Pancreas (tissue), 10 donors: ENCODE results near the gene P2RY11. TPM values are rescaled to one million over a fixed set of nuclear protein-coding genes. Genes with fewer than 3 reads are reported as not detected.
A peak's percentile ranks its signal among the peaks of the same experiment; 100 is the strongest.

Source experiments
- ATAC-seq, 4 donors: fragments of 200-7000 bp; cut with Tn5 transposase; one replicate each; pipeline versions ENCODE4 v1.8.0 to v1.9.1; 2020; ENCODE audit warnings: mild to moderate bottlenecking in 4 of 4, moderate library complexity in 4 of 4
- DNase-seq, 6 donors: peaks; one replicate each; pipeline ENCODE4 v3.0.0-alpha.2; 2020
- FAIRE-seq: peaks from 2 replicates; lab custom pipeline; 2012; peaks lifted over from hg19 to GRCh38; lab: Jason Lieb, UNC
- H3K27ac ChIP-seq, 4 donors: fragments of 200-600 bp; sonication (generic); 1 replicate in 3 of 4; 2 replicates in 1 of 4; pipeline versions ENCODE4 v1.5.0 to v1.8.0; 2020
- H3K27me3 ChIP-seq, 4 donors: fragments of 200-600 bp; one replicate each; pipeline ENCODE4 v1.8.0; 2021
- H3K36me3 ChIP-seq, 3 donors: fragments of 200-600 bp; sonication (generic) in 1 of 3; one replicate each; pipeline versions ENCODE4 v1.5.0 to v1.8.0; 2020 to 2021
- H3K4me1 ChIP-seq, 3 donors: fragments of 200-600 bp; one replicate each; pipeline ENCODE4 v1.8.0; 2021
- H3K4me3 ChIP-seq, 4 donors: fragments of 200-600 bp; sonication (generic) in 2 of 4; one replicate each; pipeline versions ENCODE4 v1.5.0 to v1.8.0; 2020 to 2021
- H3K9me3 ChIP-seq, 4 donors: fragments of 200-600 bp; one replicate each; pipeline ENCODE4 v1.8.0; 2021
- WGBS, 2 donors: extraction: QIAGEN DNeasy Blood & Tissue Kit; methylation state at CpG; one replicate each; pipeline ENCODE4 v1.1.7; 2013; 5-methylcytosine and 5-hydroxymethylcytosine counted together
- intact Hi-C, 3 donors: fragments of 100-400 bp; cut with DNase I; formaldehyde crosslinking; loops; one replicate each; pipeline versions ENCODE4 v1.11.1 to v1.14.2; 2022
- polyA plus RNA-seq, 2 donors: library from polyadenylated mRNA; stranded (reverse); fragments of 200-250 nt; gene quantifications; one replicate each; pipeline ENCODE4 v1.2.3, GENCODE V29; 2013
- total RNA-seq, 6 donors: library from RNA; stranded (reverse); fragmentation: NEBNext Ultra II Directional in 4 of 6; extraction: Animal tissue kit (Norgen Biotek cat#: 25700) in 4 of 6; gene quantifications; one replicate each; pipeline versions ENCODE4 v1.2.1 to v1.2.4, GENCODE V29; 2021 to 2023
- TF ChIP-seq, protein P1 (sequence below), 4 donors: fragments of 200-600 bp; sonication (generic) in 3 of 4; IDR thresholded peaks; one replicate each; pipeline versions ENCODE4 v1.5.0 to v1.8.0; 2021; ENCODE audit warnings: antibody characterized with exemption in 4 of 4
- donor health status: healthy with polysubstance abuse.
- donor health status: DM: no; HTN: no; CAD: no; lungs with moderate emphysema.
- donor health status: DM: no; HTN: no; CAD: no.
- donor health status: control.
- donor health status: control.
- donor health status: Bipolar disorder and iron deficiency.
- donor health status: DM: yes; HTN: yes; CAD: no.
- donor health status: DM: no; HTN: no; CAD: no.
- donor health status: DM: no; HTN: no; CAD: no.
- donor health status: DM: yes; HTN: yes; CAD: no.

The P2RY11 gene
- total and polyA plus RNA-seq, 8 donors: 2.5 to 17.4 (median 7.1) TPM

DNA sequence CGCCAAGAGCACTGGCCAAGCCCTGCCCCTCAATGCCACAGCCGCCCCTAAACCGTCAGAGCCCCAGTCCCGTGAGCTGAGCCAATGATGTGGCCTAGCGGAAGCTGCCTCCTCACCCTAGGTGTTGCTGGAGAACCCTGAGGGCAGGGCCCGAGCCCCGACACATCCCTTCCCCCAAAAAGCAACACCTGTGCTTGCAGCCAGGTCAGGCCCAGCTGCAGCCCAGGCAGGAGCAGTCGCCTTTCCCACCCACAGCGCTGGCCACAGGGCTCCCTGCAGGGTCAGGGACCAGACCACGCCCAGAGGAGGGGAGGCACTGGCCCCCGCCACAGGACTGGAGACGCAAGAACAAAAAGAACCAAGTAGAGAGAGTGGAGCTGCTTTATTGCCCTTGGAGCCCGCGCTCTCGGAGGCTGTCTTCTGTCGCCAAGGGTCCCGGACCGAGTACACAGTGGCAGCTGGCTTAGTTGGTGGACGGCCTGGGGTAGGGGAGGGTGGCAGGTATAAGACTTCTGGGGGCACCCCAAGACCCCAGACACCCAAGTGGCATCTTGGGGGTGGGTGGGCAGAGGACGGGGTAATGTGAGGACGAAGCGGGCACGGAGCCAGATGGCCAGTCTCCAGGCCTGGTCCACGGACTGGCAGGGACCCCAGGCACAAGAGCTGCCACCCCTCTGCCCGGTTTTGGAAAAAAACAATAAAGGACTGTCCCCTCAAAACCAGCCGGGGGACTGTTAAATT, 3.3 kb downstream of the P2RY11 start:
- H3K36me3 ChIP-seq: peaks cover 4 to 30% (median 26%) of the 10 kb centered on the region in 3 donors
- intact Hi-C loops: loop anchor here in 1 of 3 donors (10.0 kb wide), 1 partner anchor 170 kb away; no protein-coding TSS in a partner anchor

DNA sequence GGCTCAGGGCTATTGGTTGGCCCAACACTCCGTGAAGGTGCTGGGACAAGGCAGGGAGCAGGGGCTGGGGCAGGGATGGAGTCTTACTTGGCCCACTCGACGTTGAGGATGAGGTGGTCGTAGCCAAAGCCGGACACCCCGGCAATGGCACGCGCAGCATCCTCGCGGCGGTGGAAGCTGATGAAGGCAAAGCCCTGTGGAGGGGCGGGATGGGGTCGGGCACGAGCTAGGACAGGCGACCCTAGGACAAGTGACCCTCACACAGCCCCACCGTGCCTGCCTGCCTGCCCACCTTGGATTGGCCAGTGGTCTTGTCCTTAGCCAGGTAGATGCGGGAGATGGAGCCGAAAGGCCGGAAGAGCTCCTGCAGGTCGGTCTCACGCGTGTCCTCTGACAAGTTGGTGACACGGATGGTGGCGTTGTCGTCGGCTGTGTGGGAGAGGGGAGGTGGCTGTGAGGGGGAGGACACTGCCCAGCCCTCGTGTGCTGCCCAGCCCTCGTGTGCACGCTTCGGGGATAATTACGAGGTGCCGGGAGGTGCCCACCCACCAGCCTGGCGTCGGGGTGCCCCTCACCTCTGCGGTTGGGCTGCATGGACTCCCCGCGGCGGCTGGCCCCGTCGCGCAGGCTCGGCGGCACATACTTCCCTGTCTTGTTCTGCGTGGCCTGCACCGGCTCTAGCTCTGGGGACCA, 4.0 kb downstream of the P2RY11 start:
- H3K9me3 ChIP-seq: no peaks in the 10 kb centered on the region
- H3K36me3 ChIP-seq: peaks cover 4 to 24% (median 19%) of the 10 kb centered on the region in 3 donors
- WGBS, 2 donors: 89 to 92% methylated on average over 45 of the region's 45 CpGs
- TF ChIP-seq, protein P1, sequence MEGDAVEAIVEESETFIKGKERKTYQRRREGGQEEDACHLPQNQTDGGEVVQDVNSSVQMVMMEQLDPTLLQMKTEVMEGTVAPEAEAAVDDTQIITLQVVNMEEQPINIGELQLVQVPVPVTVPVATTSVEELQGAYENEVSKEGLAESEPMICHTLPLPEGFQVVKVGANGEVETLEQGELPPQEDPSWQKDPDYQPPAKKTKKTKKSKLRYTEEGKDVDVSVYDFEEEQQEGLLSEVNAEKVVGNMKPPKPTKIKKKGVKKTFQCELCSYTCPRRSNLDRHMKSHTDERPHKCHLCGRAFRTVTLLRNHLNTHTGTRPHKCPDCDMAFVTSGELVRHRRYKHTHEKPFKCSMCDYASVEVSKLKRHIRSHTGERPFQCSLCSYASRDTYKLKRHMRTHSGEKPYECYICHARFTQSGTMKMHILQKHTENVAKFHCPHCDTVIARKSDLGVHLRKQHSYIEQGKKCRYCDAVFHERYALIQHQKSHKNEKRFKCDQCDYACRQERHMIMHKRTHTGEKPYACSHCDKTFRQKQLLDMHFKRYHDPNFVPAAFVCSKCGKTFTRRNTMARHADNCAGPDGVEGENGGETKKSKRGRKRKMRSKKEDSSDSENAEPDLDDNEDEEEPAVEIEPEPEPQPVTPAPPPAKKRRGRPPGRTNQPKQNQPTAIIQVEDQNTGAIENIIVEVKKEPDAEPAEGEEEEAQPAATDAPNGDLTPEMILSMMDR (IDR thresholded peaks at IDR 0.05): no peak
- no peak overlapping the region for H3K27ac ChIP-seq
- H3K4me3 ChIP-seq: no peak overlapping the region
- peak in 1 of 6 donors; percentile 80 for DNase-seq
- H3K27me3 ChIP-seq: no peaks in the 10 kb centered on the region
- FAIRE-seq: no peak
- intact Hi-C loops: loop anchor here in 1 of 3 donors (10.0 kb wide), 1 partner anchor 171 kb away; no protein-coding TSS in a partner anchor
- ATAC-seq: no peak
- H3K4me1 ChIP-seq: peaks cover 0 to 13% (median 4%) of the 10 kb centered on the region in 3 donors

More for the DNA sequence above, 3.3 kb downstream of the P2RY11 start:
- peaks cover 0 to 13% (median 4%) of the 10 kb centered on the region in 3 donors for H3K4me1 ChIP-seq
- no peak overlapping the region for H3K4me3 ChIP-seq
- no peaks in the 10 kb centered on the region for H3K9me3 ChIP-seq
- 81 to 83% methylated on average over 26 of the region's 26 CpGs for WGBS, 2 donors
- no peaks in the 10 kb centered on the region for H3K27me3 ChIP-seq
- peak in 3 of 6 donors; percentile 52 to 79 (median 59) for DNase-seq
- peak in 1 of 4 donors; percentile 2 for ATAC-seq
- no peak overlapping the region for H3K27ac ChIP-seq
- TF ChIP-seq, protein P1 (IDR thresholded peaks at IDR 0.05): no peak
- no peak for FAIRE-seq

DNA sequence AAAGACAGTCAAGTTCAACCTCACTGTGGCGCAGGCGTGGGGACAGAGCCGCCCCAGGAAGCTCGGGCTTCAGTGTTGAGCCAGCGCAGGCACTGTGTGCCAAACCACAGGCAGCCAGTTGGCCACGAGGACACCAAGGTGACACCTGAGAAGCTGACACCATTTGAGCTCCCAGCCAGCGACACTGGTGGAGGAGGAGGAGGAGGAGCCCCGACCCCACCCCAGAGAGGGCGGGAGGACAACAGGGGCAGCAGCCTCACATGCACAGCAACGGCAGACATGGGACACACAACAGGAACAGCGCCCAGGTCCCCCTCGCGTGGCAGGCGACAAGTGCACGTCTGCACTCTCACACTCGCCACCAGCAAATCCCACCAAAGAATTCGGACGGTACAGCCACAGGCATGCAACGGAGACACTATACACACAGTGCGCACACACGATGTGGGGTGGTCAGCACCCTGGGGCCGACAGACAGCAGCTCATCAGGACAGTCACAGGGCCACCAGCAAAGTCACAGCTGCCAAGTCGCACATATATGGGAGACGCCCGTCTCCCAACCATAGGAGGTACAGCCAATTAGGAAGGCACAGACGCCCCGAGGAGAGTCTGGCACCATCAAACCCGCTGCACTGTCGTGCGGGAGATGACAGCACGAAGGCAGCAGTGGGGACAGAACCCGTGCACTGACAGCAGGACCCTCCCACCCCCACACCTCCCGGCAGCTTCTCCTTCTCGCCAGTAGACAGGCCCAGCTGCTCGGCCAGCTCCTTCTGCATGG, 4.8 kb downstream of the P2RY11 start:
- 86 to 88% methylated on average over 35 of the region's 35 CpGs for WGBS, 2 donors
- DNase-seq (peak in 1 of 6 donors; percentile 77), ATAC-seq (no peak), FAIRE-seq (no peak)
- no peaks in the 10 kb centered on the region for H3K27me3 ChIP-seq
- peaks cover 0 to 18% (median 12%) of the 10 kb centered on the region in 3 donors for H3K36me3 ChIP-seq
- no peaks in the 10 kb centered on the region for H3K9me3 ChIP-seq
- H3K4me1 ChIP-seq: peaks cover 0 to 13% (median 4%) of the 10 kb centered on the region in 3 donors
- no peak overlapping the region for H3K4me3 ChIP-seq
- TF ChIP-seq, protein P1 (IDR thresholded peaks at IDR 0.05): no peak
- intact Hi-C loops: loop anchor here in 1 of 3 donors (10.0 kb wide), 1 partner anchor 171 kb away; no protein-coding TSS in a partner anchor
- no peak overlapping the region for H3K27ac ChIP-seq

DNA sequence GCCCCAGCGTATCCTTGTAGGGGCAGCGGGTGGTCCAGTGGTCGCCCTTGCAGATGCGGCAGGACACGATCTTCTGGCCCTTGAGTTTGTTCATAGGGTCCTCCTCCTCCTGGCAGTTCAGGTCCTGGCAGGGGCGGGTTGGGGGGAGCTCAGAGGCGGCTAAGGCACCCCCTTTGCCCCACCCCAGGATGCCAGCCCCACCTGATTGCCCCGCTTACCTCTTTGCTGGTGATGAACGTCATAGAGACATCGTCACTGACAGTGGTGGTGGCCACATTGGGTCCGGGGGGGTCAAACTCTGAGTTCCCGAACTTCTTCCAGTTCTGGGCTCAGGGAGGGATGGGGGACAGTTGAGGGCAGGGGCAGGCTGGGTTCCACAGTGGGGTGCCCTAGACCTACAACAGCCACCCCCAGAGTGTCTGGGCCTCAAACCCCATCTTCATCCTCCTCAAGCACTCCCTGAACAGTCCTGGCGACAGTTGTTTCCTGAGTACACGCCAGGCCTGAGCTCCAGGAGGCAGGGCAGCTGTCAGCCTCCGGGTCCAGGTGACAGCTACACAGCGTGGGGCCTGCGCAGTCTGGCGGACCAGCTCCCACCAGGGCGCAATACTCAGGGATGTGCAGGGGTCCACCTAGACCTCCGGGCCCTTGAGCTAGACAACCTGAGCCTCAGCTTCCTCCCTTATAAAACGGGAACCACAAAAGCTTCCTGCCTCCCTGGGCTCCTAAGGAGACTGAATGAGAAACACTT, 5.5 kb downstream of the P2RY11 start:
- no peak for FAIRE-seq
- H3K4me3 ChIP-seq: no peak overlapping the region
- no peak overlapping the region for H3K27ac ChIP-seq
- peaks cover 0 to 18% (median 10%) of the 10 kb centered on the region in 3 donors for H3K36me3 ChIP-seq
- H3K9me3 ChIP-seq: no peaks in the 10 kb centered on the region
- intact Hi-C loops: loop anchor here in 1 of 3 donors (10.0 kb wide), 1 partner anchor 172 kb away; no protein-coding TSS in a partner anchor
- no peak for ATAC-seq
- TF ChIP-seq, protein P1 (IDR thresholded peaks at IDR 0.05): no peak
- DNase-seq: peak in 1 of 6 donors; percentile 65
- no peaks in the 10 kb centered on the region for H3K27me3 ChIP-seq
- peaks cover 0 to 13% (median 4%) of the 10 kb centered on the region in 3 donors for H3K4me1 ChIP-seq
- WGBS, 2 donors: 87 to 88% methylated on average over 18 to 21 of the region's 21 CpGs
